Measurements from ENCODE around the gene PI4KA. TPM values are rescaled to one million over a fixed set of nuclear protein-coding genes. Genes with fewer than 3 reads are reported as not detected.

Gene PI4KA
- polyA plus RNA-seq, 1 of the 3 experiments (the other 2 are of a cell fraction): 30.0 TPM

- Histone ChIP-seq H3K9me2 (no peaks in the 10 kb centered on the region), H3K79me2 (ENCODE audit: insufficient read depth) (no peaks in the 10 kb centered on the region), H4K20me1 (ENCODE audit: insufficient read depth) (no peaks in the 10 kb centered on the region), H3K4me2 (no peak overlapping the region), H3K36me3 (replicated peaks in 1 of 2; ENCODE audit: control insufficient read depth in 1 of 2, insufficient read depth in 2 of 2, low read length in 1 of 2) (no peaks in the 10 kb centered on the region), H2AFZ (ENCODE audit: low read depth) (no peak overlapping the region), H3K9ac (no peak overlapping the region), H3K27ac (ENCODE audit: low read depth in 2 of 2, low read length in 1 of 2) (no peak overlapping the region), H3K9me3 (no peaks in the 10 kb centered on the region), H3K27me3 (ENCODE audit: insufficient read depth) (peaks cover 15% of the 10 kb centered on the region; the same call in 1 of the 2 replicates), H3K4me1 (ENCODE audit: control insufficient read depth in 1 of 2, insufficient read depth in 2 of 2, low read depth in 1 of 2, low read length in 1 of 2) (no peaks in the 10 kb centered on the region), H3K4me3 (ENCODE audit: low read depth in 2 of 2, low read length in 1 of 2) (no peak overlapping the region), H3F3A (replicated peaks; ENCODE audit: insufficient read depth) (no peaks in the 10 kb centered on the region)
- POLR2A ChIA-PET: no interaction called here
- DNase-seq: no peak
- 51% methylated on average over 6 of the region's 6 CpGs for WGBS (ENCODE audit: low lambda C conversion rate)
- CTCF ChIA-PET: no interaction called here
- no peak for TF ChIP-seq ELF1 (IDR thresholded peaks at IDR 0.05)
- TF ChIP-seq SIN3A (IDR thresholded peaks at IDR 0.05; ENCODE audit: borderline replicate concordance, low read depth, low read length): no peak
- TF ChIP-seq ZBTB33 (IDR thresholded peaks at IDR 0.05; ENCODE audit: borderline replicate concordance, low read depth): no peak
- TF ChIP-seq RXRA (IDR thresholded peaks at IDR 0.05; ENCODE audit: borderline replicate concordance, low read depth): no peak
Observed at GRCh38 chr22:20660441-20661054, 198.1 kb downstream of the PI4KA start.

GRCh38 chr22:20659920-20660319 is 198.7 kb downstream of the PI4KA start:
- no peaks in the 10 kb centered on the region for H4K20me1 ChIP-seq (ENCODE audit: insufficient read depth)
- ChIA-PET CTCF (no interaction called here), POLR2A (no interaction called here)
- H2AFZ ChIP-seq (ENCODE audit: low read depth): no peak overlapping the region
- H3K9me3 ChIP-seq: no peaks in the 10 kb centered on the region
- H3K27me3 ChIP-seq (ENCODE audit: insufficient read depth): peaks cover 15% of the 10 kb centered on the region; the same call in 1 of the 2 replicates
- no peak overlapping the region for H3K27ac ChIP-seq (ENCODE audit: low read depth in 2 of 2, low read length in 1 of 2)
- no peaks in the 10 kb centered on the region for H3F3A ChIP-seq (replicated peaks; ENCODE audit: insufficient read depth)
- H3K9ac ChIP-seq: no peak overlapping the region
- no peaks in the 10 kb centered on the region for H3K79me2 ChIP-seq (ENCODE audit: insufficient read depth)
- no peaks in the 10 kb centered on the region for H3K36me3 ChIP-seq (replicated peaks in 1 of 2; ENCODE audit: control insufficient read depth in 1 of 2, insufficient read depth in 2 of 2, low read length in 1 of 2)
- 16% methylated on average over 2 of the region's 2 CpGs for WGBS (ENCODE audit: low lambda C conversion rate)
- no peak overlapping the region for H3K4me2 ChIP-seq
- no peak overlapping the region for H3K4me3 ChIP-seq (ENCODE audit: low read depth in 2 of 2, low read length in 1 of 2)
- no peaks in the 10 kb centered on the region for H3K9me2 ChIP-seq
- H3K4me1 ChIP-seq (ENCODE audit: control insufficient read depth in 1 of 2, insufficient read depth in 2 of 2, low read depth in 1 of 2, low read length in 1 of 2): no peaks in the 10 kb centered on the region; a peak in 1 of 4 replicates
- no peak for DNase-seq
- TF ChIP-seq FOSL2 (IDR thresholded peaks at IDR 0.05; ENCODE audit: borderline replicate concordance, low read depth) (no peak), SIN3A (IDR thresholded peaks at IDR 0.05; ENCODE audit: borderline replicate concordance, low read depth, low read length) (no peak), TCF12 (IDR thresholded peaks at IDR 0.05) (no peak), FOXM1 (IDR thresholded peaks at IDR 0.05; ENCODE audit: low read depth) (no peak), ZBTB33 (IDR thresholded peaks at IDR 0.05; ENCODE audit: borderline replicate concordance, low read depth) (no peak), GATA2 (CRISPR knock-in tag; IDR thresholded peaks at IDR 0.05) (no peak), PBX3 (IDR thresholded peaks at IDR 0.05) (no peak), POLR2AphosphoS5 (IDR thresholded peaks at IDR 0.05; ENCODE audit: low read depth, low read length) (no peak), NRF1 (IDR thresholded peaks at IDR 0.05; ENCODE audit: low read depth, low read length) (no peak), MAX (IDR thresholded peaks at IDR 0.05; ENCODE audit: low read depth) (no peak), SMC3 (IDR thresholded peaks at IDR 0.05; ENCODE audit: low read depth, low read length) (no peak), IRF3 (IDR thresholded peaks at IDR 0.05; ENCODE audit: low read depth, low read length) (no peak), REST (IDR thresholded peaks at IDR 0.05; ENCODE audit: low read depth, low read length) (no peak), NFIC (IDR thresholded peaks at IDR 0.05; ENCODE audit: borderline replicate concordance) (no peak), YY1 (IDR thresholded peaks at IDR 0.05; ENCODE audit: low read depth) (no peak)

Data from SK-N-SH (cell line).